AML-193 (cell line): ENCODE data around the gene NHEJ1.
A peak's percentile ranks its signal among the peaks of the same experiment; 100 is the strongest.

Experiments used
- DNase-seq, 2 experiments: peaks; one replicate each; lab custom pipeline; 2025; lab: John Stamatoyannopoulos, UW

The NHEJ1 gene

GRCh38 chr2:219123356-219124135 is 37.1 kb downstream of the NHEJ1 start:
- no peak for DNase-seq

- no peak for DNase-seq
Measured at GRCh38 chr2:219122202-219122980, 38.2 kb downstream of the NHEJ1 start.

GRCh38 chr2:219120082-219120481 is 40.5 kb downstream of the NHEJ1 start:
- no peak for DNase-seq

- DNase-seq = peak; percentile 34 to 37
Measured at GRCh38 chr2:219119422-219120043, 41.1 kb downstream of the NHEJ1 start.

GRCh38 chr2:219118504-219118903 is 42.1 kb downstream of the NHEJ1 start:
- DNase-seq = no peak

GRCh38 chr2:219116776-219117646 is 43.6 kb downstream of the NHEJ1 start:
- no peak for DNase-seq

GRCh38 chr2:219112651-219113338 is 47.8 kb downstream of the NHEJ1 start:
- DNase-seq = no peak

GRCh38 chr2:219112062-219112406 is 48.6 kb downstream of the NHEJ1 start:
- DNase-seq = no peak

GRCh38 chr2:219111375-219112061 is 49.1 kb downstream of the NHEJ1 start:
- DNase-seq = no peak

GRCh38 chr2:219109471-219109870 is 51.1 kb downstream of the NHEJ1 start:
- DNase-seq = peak; percentile 85 to 86

- no peak for DNase-seq
Measured at GRCh38 chr2:219107758-219108157, 52.9 kb downstream of the NHEJ1 start.

- DNase-seq = no peak
Measured at GRCh38 chr2:219106251-219106650, 54.4 kb downstream of the NHEJ1 start.

- DNase-seq = peak; percentile 64 to 66
Measured at GRCh38 chr2:219104107-219105035, 56.2 kb downstream of the NHEJ1 start.

- peak; percentile 55 to 59 for DNase-seq
Measured at GRCh38 chr2:219099329-219099728, 61.3 kb downstream of the NHEJ1 start.

- DNase-seq = no peak
Measured at GRCh38 chr2:219095406-219095935, 65.1 kb downstream of the NHEJ1 start.

GRCh38 chr2:219094171-219094570 is 66.4 kb downstream of the NHEJ1 start:
- no peak for DNase-seq

- no peak for DNase-seq
Measured at GRCh38 chr2:219090436-219091299, 69.9 kb downstream of the NHEJ1 start.

GRCh38 chr2:219089330-219089729 is 71.3 kb downstream of the NHEJ1 start:
- no peak for DNase-seq
